Pancreas (tissue), 10 donors: Measurements from ENCODE around the gene PFN2. TPM values are rescaled to one million over a fixed set of nuclear protein-coding genes. Genes with fewer than 3 reads are reported as not detected.

Experiments
- ATAC-seq, 4 donors: fragments of 200-7000 bp; cut with Tn5 transposase; one replicate each; pipeline versions ENCODE4 v1.8.0 to v1.9.1; 2020; ENCODE audit warnings: mild to moderate bottlenecking in 4 of 4, moderate library complexity in 4 of 4
- DNase-seq, 6 donors: peaks; one replicate each; pipeline ENCODE4 v3.0.0-alpha.2; 2020
- FAIRE-seq: peaks from 2 replicates; lab custom pipeline; 2012; peaks lifted over from hg19 to GRCh38; lab: Jason Lieb, UNC
- H3K27ac ChIP-seq, 4 donors: fragments of 200-600 bp; sonication (generic); 1 replicate in 3 of 4; 2 replicates in 1 of 4; pipeline versions ENCODE4 v1.5.0 to v1.8.0; 2020
- H3K27me3 ChIP-seq, 4 donors: fragments of 200-600 bp; one replicate each; pipeline ENCODE4 v1.8.0; 2021
- H3K36me3 ChIP-seq, 3 donors: fragments of 200-600 bp; sonication (generic) in 1 of 3; one replicate each; pipeline versions ENCODE4 v1.5.0 to v1.8.0; 2020 to 2021
- H3K4me1 ChIP-seq, 3 donors: fragments of 200-600 bp; one replicate each; pipeline ENCODE4 v1.8.0; 2021
- H3K4me3 ChIP-seq, 4 donors: fragments of 200-600 bp; sonication (generic) in 2 of 4; one replicate each; pipeline versions ENCODE4 v1.5.0 to v1.8.0; 2020 to 2021
- H3K9me3 ChIP-seq, 4 donors: fragments of 200-600 bp; one replicate each; pipeline ENCODE4 v1.8.0; 2021
- CTCF ChIP-seq, 4 donors: fragments of 200-600 bp; sonication (generic) in 3 of 4; IDR thresholded peaks; one replicate each; pipeline versions ENCODE4 v1.5.0 to v1.8.0; 2021; ENCODE audit warnings: antibody characterized with exemption in 4 of 4
- WGBS, 2 donors: extraction: QIAGEN DNeasy Blood & Tissue Kit; methylation state at CpG; one replicate each; pipeline ENCODE4 v1.1.7; 2013; 5-methylcytosine and 5-hydroxymethylcytosine counted together
- intact Hi-C, 3 donors: fragments of 100-400 bp; cut with DNase I; formaldehyde crosslinking; loops; one replicate each; pipeline versions ENCODE4 v1.11.1 to v1.14.2; 2022
- polyA plus RNA-seq, 2 donors: library from polyadenylated mRNA; stranded (reverse); fragments of 200-250 nt; gene quantifications; one replicate each; pipeline ENCODE4 v1.2.3, GENCODE V29; 2013
- total RNA-seq, 6 donors: library from RNA; stranded (reverse); fragmentation: NEBNext Ultra II Directional in 4 of 6; extraction: Animal tissue kit (Norgen Biotek cat#: 25700) in 4 of 6; gene quantifications; one replicate each; pipeline versions ENCODE4 v1.2.1 to v1.2.4, GENCODE V29; 2021 to 2023
- donor health status: healthy with polysubstance abuse.
- donor health status: DM: no; HTN: no; CAD: no; lungs with moderate emphysema.
- donor health status: DM: no; HTN: no; CAD: no.
- donor health status: control.
- donor health status: control.
- donor health status: Bipolar disorder and iron deficiency.
- donor health status: DM: yes; HTN: yes; CAD: no.
- donor health status: DM: no; HTN: no; CAD: no.
- donor health status: DM: no; HTN: no; CAD: no.
- donor health status: DM: yes; HTN: yes; CAD: no.

PFN2 gene
- total and polyA plus RNA-seq, 8 donors: 31.8 to 109 (median 33.5) TPM

GRCh38 chr3:150005243-150006112, 34.8 kb upstream of the PFN2 start:
- DNase-seq (no peak), ATAC-seq (no peak), FAIRE-seq (no peak)
- no peaks in the 10 kb centered on the region for H3K27me3 ChIP-seq
- no peaks in the 10 kb centered on the region for H3K36me3 ChIP-seq
- 68 to 78% methylated on average over 4 of the region's 4 CpGs for WGBS, 2 donors
- no peak for TF ChIP-seq CTCF (IDR thresholded peaks at IDR 0.05)
- intact Hi-C loops: no loop called here
- H3K4me1 ChIP-seq: no peaks in the 10 kb centered on the region
- no peak overlapping the region for H3K4me3 ChIP-seq
- H3K9me3 ChIP-seq: no peaks in the 10 kb centered on the region
- H3K27ac ChIP-seq: no peak overlapping the region

DNA sequence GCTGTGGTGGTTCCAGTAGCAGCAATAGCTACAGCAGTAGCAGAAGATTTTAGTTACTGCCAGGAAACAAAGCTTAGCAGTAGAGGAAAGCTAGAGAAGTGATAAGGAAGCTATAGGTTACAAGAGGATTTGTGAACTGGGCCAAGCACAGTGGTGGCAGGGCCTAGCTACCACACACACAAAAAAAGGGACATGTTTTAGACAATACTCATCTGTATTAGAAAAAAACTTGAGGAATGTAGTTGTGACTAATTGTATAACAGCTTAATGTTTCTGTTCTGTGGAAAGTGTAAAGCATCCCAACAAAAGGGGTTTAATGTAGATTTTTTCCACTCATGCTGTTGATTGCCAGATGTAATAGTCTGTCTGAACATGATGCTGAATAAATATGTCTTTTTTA, 29.9 kb upstream of the PFN2 start:
- DNase-seq (no peak), FAIRE-seq (no peak), ATAC-seq (no peak)
- H3K4me3 ChIP-seq: no peak overlapping the region
- no peak overlapping the region for H3K27ac ChIP-seq
- intact Hi-C loops: no loop called here
- no peaks in the 10 kb centered on the region for H3K9me3 ChIP-seq
- H3K36me3 ChIP-seq: no peaks in the 10 kb centered on the region
- no peak for TF ChIP-seq CTCF (IDR thresholded peaks at IDR 0.05)
- H3K4me1 ChIP-seq: no peaks in the 10 kb centered on the region
- no peaks in the 10 kb centered on the region for H3K27me3 ChIP-seq

DNA sequence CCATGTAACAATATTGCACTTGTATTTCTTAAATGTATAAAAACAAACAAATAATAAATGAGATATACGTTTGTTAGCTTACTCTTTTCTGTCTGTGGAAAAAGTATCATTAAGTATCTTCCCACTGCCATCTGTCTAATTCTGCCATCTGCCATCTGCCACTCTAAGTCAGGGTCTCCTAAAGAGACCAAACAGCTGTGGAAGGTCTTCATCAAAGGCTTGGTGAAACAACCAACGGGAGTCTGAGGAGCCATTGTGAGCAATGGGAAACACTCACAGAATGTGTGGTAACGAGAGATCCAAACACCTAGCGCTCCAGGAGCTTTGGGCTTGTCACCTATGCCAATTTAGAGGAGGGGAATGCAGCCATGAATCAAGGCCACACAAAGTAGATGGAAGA, 28.7 kb upstream of the PFN2 start:
- intact Hi-C loops: no loop called here
- H3K4me3 ChIP-seq: no peak overlapping the region
- DNase-seq (no peak), ATAC-seq (no peak), FAIRE-seq (no peak)
- no peaks in the 10 kb centered on the region for H3K4me1 ChIP-seq
- H3K27ac ChIP-seq: no peak overlapping the region
- H3K9me3 ChIP-seq: no peaks in the 10 kb centered on the region
- H3K36me3 ChIP-seq: no peaks in the 10 kb centered on the region
- WGBS, 2 donors: 87 to 92% methylated on average over 4 of the region's 4 CpGs
- no peak for TF ChIP-seq CTCF (IDR thresholded peaks at IDR 0.05)
- no peaks in the 10 kb centered on the region for H3K27me3 ChIP-seq

GRCh38 chr3:149998946-149999345, 28.3 kb upstream of the PFN2 start:
- intact Hi-C loops: no loop called here
- no peak for TF ChIP-seq CTCF (IDR thresholded peaks at IDR 0.05)

GRCh38 chr3:149992416-149993058, 21.8 kb upstream of the PFN2 start:
- Histone ChIP-seq H3K27ac (no peak overlapping the region), H3K36me3 (no peaks in the 10 kb centered on the region), H3K4me1 (no peaks in the 10 kb centered on the region), H3K4me3 (no peak overlapping the region), H3K9me3 (no peaks in the 10 kb centered on the region), H3K27me3 (no peaks in the 10 kb centered on the region)
- ATAC-seq: no peak
- FAIRE-seq: no peak
- no peak for DNase-seq
- WGBS, 2 donors: 94 to 98% methylated on average over 4 of the region's 4 CpGs
- intact Hi-C loops: no loop called here
- no peak for TF ChIP-seq CTCF (IDR thresholded peaks at IDR 0.05)

More at GRCh38 chr3:149998946-149999345, 28.3 kb upstream of the PFN2 start:
- Histone ChIP-seq H3K4me3 (no peak overlapping the region), H3K36me3 (no peaks in the 10 kb centered on the region), H3K9me3 (no peaks in the 10 kb centered on the region), H3K4me1 (no peaks in the 10 kb centered on the region), H3K27ac (no peak overlapping the region), H3K27me3 (no peaks in the 10 kb centered on the region)
- no peak for DNase-seq
- no peak for ATAC-seq
- WGBS, 2 donors: 93 to 97% methylated on average over 1 of the region's 1 CpG
- FAIRE-seq: no peak
